Activated T-helper 9 cell treated with anti-CD3 and anti-CD28 coated beads, Interleukin-2, amount 50 U/mL, for 16 hours (primary cell): ENCODE measurements around the gene SIM2.

Experiments used
- DNase-seq: peaks from one replicate; pipeline ENCODE4 v3.0.0-alpha.2; 2020; ENCODE audit warnings: low read depth

The SIM2 gene

DNA sequence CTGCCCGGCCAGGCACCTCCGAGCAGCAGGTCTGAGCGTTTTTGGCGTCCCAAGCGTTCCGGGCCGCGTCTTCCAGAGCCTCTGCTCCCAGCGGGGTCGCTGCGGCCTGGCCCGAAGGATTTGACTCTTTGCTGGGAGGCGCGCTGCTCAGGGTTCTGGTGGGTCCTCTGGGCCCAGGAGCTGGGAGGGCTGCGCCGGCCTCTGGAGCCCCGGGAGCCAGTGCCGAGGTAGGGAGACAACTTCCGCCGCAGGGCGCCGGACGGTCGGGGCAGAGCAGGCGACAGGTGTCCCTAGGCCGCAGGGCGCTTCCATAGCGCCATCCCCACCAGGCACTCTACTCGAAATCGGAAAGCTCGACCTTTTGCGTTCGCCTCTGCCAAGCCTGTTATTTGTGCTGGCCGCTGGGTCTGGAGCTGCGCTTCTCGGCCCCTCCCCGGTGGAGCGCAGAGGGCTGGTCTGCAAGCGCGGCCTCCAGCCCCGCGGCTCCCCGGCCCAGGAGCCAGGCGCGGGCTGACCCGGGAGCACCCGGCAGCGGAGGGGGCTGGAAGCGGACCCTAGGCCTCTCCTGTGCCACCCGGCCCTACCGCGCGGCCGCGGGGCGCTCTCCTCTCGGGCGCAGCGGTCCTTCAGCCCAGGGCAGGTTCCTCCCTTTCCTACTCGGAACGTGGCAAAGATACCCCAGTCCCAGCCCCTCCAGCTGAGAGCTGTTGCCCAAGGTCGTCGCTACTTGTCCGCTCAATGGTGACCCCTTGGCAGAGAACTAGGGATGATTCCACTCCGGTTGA lies 2.2 kb downstream of the SIM2 start:
- no peak for DNase-seq

DNA sequence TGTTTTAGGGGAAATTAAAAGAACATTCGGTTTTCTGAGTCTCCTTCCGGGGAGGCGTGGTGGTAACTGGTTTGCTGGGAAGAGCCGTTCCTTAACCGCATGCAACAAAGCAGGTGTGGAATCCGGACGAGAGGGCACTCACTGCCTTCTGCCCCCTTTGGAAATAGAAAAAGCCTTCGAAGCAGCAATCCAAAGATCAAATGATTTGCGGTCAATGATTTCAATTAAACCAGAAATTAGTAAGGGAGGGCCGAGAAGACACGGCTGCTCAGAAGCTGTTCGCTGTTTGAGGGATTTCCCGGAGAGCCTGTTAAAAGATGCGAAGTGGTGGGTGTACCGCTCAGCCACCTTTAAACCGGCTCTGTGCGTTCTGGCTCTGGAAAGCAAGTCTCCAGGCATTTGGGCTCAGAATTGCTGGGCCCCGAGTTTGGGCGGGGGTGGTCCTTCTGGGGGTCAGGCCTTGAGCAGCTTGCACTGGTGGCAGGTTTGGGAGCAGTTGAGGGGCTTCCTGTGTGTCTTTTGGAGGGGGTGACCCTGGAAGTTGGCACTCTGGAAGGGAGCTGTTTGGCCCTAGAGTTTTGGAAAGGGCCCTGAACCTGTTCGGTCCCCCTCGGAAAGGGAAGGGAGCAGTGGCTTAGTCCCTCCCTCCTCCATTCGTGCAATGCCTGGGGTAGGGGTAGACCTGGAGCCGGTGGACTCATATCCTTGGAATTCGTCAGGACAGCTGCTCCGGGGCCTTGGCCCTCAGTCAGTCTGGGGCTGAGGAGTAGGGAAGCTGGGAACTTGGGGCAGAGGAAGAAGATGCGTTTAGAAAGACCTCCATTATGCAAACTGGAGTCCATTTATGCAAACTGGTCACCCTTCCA lies 3.1 kb downstream of the SIM2 start:
- no peak for DNase-seq

DNA sequence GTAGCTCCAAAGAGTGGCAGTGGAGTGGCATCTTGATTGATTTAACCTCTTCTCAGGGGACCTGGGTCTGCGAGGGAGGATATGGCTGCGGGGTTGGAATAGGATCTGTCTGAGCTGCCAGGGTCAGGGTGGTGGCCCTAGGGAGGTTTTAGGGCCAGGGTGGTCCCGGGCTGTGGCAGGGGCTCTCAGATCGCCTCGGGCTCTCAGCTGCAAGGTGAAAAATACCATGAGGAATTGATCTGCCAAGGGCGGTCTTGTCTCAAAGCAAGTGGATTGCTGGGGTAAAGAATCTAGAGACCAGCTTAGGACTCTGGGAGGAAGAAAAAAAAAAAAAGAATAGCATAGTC lies 3.7 kb downstream of the SIM2 start:
- no peak for DNase-seq

DNA sequence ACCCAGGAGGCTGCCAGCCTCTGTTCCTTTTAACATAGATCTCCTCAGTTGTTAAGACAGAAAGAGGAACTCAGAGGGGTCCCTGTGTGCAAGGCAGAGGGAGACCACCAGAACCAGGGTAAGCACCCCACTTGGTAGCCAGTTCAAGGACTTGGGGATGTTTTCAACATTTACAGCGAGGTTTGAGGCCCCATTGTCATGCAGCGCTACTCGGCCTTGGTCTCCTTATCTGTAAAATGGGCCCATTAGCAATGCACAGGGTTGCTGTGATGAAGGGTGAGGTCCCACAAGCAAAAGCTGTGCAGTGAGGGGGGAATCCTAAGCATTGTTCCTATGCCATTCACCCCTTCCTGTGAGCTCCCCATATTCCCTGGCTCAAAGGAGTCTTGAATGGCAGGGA lies 4.2 kb downstream of the SIM2 start:
- DNase-seq = no peak

DNA sequence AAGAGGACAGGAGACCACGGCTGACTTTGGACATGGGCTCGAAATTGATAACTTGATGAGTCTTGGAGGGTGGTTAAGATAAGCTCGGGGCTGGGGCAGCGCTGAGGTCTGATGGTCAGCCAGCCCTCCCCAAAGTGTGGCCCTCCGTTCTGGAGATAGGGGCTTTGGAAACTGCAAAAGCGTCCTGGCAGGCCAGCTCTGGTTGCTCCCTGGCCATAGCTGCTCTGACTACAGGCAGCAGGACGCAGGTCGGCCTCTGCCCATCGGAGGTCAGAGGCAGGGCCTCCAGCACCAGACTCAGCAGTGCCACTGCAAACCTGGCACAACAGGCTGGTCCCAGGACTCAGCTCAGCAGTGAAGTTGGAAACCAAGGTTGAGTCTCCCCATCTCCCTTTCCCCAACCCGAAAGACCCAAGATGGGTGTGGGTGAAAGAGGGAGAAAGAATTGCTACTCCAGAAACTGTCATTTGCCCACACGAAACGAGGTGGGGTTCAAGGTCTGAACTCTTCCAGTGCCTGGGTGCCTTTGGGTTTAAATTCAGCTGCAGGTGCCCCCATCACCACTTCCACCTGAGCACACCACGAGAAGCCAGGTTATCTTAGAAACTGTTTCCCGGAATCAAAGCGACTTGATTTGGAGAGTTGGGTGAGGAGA lies 4.8 kb downstream of the SIM2 start:
- no peak for DNase-seq

DNA sequence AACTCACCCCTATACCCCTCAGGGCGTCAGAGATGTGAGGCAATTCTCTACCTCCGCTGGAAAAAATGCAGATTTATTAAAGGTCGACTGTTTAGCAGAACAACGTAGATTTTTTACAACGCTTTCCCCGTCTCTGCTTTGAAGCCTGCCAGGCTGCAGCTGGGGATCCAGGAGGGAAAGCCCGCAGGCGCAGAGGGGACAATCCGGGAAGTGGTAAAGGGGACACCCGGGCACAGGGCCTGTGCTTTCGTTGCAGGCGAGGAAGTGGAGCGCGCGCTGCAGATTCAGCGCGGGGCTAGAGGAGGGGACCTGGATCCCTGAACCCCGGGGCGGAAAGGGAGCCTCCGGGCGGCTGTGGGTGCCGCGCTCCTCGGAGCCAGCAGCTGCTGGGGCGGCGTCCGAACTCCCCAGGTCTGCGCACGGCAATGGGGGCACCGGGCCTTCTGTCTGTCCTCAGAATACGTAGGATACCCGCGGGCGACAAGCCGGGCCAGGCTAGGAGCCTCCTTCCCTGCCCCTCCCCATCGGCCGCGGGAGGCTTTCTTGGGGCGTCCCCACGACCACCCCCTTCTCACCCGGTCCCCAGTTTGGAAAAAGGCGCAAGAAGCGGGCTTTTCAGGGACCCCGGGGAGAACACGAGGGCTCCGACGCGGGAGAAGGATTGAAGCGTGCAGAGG lies 5.5 kb downstream of the SIM2 start:
- no peak for DNase-seq

DNA sequence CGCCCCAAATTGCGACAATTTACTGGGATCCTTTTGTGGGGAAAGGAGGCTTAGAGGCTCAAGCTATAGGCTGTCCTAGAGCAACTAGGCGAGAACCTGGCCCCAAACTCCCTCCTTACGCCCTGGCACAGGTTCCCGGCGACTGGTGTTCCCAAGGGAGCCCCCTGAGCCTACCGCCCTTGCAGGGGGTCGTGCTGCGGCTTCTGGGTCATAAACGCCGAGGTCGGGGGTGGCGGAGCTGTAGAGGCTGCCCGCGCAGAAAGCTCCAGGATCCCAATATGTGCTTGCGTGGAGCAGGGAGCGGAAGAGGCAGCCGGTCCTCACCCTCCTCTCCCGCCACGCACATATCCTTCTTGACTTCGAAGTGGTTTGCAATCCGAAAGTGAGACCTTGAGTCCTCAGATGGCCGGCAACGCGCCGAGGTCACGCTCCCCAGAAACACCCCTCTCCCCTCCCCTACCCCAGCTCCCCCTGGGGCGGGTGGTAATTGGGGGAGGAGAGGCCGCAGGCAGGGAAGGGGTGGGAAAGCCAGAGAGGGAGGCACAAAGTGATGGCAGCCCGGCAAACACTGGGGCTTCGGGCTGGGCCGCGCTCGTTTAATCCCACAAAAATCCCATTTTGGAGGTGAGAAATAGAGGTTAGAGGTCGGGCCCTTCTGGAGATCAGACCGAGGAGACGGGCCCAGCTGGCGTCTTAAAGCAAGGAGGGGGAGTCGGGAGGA lies 6.2 kb downstream of the SIM2 start:
- no peak for DNase-seq

DNA sequence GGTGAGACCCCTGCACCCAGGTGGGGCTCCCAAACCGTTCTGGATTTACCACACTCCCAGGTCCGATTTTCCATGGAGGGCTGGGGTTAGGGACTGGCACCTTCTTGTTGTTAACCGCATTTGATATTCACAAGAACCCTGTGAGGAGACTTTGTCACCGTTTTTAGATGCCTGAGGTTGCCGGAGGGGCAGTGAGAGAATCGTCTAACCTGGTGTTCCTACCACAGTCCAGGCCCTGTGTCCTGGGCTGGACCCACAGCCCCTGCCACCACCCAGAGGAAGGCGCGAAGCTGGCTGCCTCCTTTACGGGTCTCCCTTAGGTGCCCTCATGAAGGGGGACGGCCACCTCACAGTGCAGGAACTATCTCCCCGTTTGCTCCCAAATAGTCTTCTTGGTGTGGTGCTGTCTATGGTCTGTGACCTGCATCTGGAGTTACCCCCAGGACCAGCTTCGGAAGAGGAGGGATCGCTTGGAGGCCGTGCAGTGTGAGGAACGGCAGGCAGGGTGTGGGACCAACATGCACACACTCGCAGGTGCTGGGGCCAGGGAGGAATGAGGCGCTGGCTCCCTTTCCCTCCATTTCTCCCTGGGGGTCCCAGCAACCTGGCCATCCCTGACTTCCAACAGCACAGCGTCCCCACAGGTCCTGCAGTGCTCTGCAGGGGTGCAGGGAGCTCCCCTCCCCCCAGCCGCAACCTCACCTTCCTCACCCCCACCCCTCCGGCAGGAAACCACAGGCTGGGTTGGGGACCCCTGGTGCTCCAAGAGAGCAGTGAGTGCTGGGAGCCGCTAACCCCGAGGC lies 7.0 kb downstream of the SIM2 start:
- no peak for DNase-seq

DNA sequence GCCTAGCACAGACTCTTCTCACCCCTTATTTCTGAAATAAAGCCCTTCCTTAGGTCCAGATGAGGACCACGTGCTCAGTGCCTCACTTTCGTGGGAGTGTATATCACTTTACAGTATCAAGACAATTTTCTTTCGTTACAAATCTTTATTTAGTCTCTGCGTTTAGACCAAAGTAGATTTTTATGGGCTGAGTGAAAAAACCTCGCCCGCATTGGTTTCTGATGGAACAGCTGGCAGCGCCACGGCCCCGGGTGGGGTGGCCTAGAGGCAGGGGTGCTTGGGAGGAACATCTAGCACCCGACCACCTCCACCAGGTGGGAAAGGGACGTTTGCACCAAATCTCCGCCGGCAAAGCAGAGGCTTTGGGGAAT lies 7.6 kb downstream of the SIM2 start:
- DNase-seq = no peak

DNA sequence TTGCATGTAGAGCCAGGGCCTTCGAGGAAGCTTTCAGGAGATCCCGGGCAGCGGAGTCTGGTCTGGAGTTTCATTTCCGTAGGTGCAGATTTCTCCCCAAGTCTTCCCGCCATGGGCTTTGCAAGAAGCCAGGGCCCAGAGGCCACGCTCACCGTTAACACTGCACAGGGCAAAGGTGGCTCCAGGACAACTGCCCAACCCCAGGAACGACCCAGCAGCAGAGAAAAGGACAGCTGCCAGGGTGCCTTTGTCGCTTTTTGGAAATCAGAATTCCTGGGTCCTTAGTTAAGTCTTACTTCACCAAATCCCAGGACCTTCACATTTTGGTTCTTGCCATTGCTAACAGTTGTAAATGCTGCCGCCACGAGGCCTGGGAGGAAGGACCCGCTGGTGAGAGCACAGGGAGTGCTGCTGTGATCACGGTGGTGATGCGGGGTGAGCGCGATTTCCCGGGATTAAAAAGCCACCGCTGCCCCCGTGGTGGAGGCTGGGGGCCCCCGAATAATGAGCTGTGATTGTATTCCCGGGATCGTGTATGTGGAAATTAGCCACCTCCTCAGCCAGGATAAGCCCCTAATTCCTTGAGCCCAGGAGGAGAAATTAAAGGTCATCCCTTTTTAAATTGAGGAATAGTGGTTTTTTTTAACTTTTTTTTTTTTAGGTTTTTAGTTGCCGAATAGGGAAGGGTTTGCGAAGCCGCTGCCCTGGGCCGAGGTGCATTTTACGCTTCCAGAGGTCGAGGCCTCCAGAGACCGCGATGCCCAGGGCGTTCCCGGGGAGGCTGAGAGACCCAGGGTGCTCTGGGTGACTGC lies 8.2 kb downstream of the SIM2 start:
- no peak for DNase-seq

DNA sequence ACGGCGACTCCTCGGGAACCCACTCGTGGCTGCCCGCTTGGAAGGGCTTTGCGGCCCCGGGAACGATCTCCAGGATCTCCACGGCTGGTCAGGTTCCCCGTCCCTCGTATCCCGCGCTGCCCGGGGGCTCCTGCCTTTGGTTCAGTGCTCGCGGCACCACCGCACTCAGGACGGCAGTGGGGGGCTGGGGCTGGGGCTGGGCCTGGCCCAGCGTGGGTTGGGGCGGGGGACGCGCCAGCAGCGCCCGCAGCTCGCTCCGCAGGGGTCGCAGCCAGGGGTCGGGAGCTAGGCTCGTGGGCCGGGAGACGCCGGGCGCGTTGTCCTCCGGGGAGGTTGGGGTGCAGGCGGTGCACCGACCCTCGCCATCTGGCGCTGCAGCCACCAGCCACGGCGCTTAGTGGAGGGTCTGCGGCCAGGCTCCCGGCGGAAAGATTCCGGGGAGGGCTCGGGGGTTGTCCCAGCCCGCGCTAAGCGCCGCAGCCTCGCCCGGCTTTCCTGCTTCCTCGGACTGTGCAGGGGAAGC lies 8.9 kb downstream of the SIM2 start:
- no peak for DNase-seq

DNA sequence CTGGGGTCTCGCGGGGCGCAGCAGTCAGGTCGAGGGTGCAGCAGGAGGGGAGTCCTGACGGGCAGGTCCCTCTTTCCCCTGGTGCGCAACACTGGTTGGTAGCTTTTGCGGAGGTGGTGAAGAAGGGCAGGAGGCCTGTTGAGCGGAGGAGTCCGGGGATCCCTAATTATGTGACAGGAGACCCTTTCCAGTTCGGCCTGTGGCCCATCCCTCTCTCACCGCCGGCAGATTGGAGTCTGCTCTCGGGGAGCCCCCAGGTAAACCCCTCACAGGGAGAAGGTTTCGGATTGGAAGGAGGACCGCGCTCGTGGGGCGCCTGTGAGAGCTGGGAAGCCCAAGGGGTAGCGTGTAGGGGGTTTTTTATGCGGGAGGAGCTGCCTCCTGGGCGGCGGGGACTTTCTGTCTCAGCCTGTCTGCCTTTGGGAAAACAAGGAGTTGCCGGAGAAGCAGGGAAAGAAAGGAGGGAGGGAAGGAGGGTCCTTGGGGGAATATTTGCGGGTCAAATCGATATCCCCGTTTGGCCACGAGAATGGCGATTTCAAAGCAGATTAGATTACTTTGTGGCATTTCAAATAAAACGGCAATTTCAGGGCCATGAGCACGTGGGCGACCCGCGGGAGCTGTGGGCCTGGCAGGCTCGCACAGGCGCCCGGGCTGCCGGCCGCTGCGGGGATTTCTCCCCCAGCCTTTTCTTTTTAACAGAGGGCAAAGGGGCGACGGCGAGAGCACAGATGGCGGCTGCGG lies 9.5 kb downstream of the SIM2 start:
- DNase-seq = no peak

DNA sequence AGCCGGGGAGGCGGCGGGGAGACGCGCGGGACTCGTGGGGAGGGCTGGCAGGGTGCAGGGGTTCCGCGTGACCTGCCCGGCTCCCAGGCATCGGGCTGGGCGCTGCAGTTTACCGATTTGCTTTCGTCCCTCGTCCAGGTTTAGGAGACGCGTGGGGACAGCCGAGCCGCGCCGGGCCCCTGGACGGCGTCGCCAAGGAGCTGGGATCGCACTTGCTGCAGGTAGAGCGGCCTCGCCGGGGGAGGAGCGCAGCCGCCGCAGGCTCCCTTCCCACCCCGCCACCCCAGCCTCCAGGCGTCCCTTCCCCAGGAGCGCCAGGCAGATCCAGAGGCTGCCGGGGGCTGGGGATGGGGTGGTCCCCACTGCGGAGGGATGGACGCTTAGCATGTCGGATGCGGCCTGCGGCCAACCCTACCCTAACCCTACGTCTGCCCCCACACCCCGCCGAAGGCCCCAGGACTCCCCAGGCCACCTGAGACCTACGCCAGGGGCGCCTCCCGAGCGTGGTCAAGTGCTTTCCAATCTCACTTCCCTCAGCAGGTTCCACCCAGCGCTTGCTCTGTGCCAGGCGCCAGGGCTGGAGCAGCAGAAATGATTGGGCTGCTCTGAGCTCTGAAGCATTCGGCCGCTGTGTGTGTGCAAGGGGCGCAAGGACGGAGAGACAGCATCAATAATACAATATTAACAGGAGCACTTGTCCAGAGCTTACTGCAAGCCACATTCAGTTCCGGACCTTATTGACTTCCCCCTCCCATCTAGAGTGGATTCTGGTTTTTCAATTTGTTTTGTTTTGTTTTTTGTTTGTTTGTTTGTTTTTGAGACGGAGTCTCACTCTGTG lies 10.3 kb downstream of the SIM2 start:
- no peak for DNase-seq

DNA sequence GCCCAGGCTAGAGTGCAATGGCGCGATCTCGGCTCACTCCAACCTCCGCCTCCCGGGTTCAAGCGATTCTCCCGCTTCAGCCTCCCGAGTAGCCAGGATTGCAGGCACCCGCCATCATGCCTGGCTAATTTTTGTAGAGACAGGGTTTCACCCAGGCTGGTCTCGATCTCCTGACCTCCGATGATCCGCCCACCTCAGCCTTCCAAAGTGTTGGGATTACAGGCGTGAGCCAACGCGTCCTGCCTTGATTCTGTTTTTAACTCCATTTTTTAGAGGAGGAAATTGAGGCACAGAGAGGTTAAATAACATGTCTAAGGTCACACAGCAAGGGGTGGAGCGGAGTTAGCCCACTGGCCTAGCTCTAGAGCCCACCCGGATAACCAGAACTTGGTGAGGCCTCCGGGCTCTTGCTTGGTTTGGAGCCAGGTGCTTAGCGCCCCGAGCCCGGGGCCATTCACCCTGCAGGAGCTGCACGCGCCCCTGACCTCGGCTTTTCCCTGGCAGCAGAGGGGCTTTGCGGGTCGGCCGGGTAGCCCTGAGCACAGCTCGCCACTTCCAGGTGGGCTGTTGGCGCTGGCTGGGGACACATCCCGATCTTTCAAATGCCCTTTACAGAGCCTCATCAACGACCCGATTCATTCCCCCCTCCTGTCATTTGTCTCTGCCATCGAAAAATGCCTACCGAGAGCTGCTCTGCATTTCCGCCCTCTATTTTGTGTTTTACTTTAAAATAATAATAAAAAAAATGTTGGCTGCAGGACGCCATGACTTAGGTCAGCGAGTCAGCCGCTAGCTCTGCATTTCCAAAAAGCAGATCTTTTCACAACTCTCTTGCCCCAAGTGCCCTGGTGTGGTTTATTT lies 11.2 kb downstream of the SIM2 start:
- DNase-seq = no peak

DNA sequence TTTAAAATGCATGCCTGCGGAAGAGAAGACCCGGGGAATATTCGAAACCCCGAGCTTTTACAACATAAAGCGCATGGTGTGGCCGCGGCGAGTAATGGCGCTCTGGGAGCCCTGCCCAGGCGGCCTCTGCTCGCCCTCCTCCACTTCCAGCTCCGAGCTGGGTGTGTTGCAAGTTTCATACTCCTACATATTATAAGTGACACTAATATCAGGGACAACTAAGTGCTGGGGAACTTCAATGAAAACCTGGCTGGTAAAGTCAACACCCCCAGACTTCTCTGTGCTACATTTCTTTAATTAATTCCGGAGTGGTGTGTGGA lies 11.8 kb downstream of the SIM2 start:
- no peak for DNase-seq

DNA sequence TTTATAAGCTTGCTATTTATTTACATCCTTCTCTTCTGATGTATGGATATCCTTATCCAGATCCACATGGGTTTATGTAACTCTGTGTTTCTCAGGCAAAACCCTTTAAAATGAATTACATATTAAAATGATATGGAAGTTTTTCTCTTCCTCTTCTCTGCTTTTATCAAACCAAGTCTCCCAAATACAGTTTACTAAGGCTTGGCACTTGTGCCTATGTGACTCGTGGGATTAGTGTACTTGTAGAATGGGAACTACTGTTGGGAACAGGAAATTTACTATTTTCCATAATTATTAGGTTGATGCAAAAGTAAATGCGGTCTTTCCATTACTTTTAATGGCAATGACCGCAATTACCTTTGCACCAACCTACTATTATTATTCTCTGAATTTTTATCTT lies 14.8 kb downstream of the SIM2 start:
- DNase-seq = no peak

DNA sequence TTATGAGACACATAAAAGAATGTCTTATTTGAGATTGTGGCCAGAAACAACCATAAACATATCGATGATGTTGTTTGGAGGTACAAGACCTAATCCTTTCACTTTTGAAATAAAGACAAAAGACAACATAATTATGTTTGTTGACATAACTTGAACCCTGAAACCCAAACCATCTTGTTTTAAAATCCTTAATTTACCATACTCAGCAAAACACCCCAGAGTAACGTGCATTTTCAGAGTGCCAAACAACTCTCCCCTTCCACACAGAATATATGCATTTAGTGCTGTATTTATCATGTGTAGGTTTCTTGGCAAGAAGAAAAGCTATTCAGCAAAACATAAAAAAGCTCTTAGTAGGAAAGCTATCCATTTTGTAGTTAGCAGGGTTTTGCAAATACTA lies 17.5 kb downstream of the SIM2 start:
- no peak for DNase-seq
